SKM-1 treated with dmso at 0.1 percent for 144 hours (cell line): Measurements from ENCODE around the gene DHX34.
A peak's percentile ranks its signal among the peaks of the same experiment; 100 is the strongest.
"Not testable (repeated sequence)": the region's sequence is repeated elsewhere in the genome, so short reads cannot be mapped to it uniquely, and the experiment has no call there.

ENCODE experiments used
- DNase-seq: peaks from one replicate; lab custom pipeline; 2025; ENCODE audit not compliant: unreplicated experiment; lab: John Stamatoyannopoulos, UW

The DHX34 gene

GRCh38 chr19:47365455-47365854, 16.3 kb downstream of the DHX34 start:
- not testable (repeated sequence) for DNase-seq

- peak; percentile 44 for DNase-seq
Measured at GRCh38 chr19:47370045-47370611, 21.0 kb downstream of the DHX34 start.

- no peak for DNase-seq
Measured at GRCh38 chr19:47371261-47371660, 22.1 kb downstream of the DHX34 start.

GRCh38 chr19:47372603-47373002, 23.5 kb downstream of the DHX34 start:
- no peak for DNase-seq

GRCh38 chr19:47373246-47374240, 24.4 kb downstream of the DHX34 start:
- no peak for DNase-seq

GRCh38 chr19:47374876-47375693, 26.0 kb downstream of the DHX34 start:
- DNase-seq, result no peak

- no peak for DNase-seq
Measured at GRCh38 chr19:47375694-47376588, 26.8 kb downstream of the DHX34 start.

- no peak for DNase-seq
Measured at GRCh38 chr19:47376589-47377144, 27.6 kb downstream of the DHX34 start.

- DNase-seq, result no peak
Measured at GRCh38 chr19:47377208-47377701, 28.1 kb downstream of the DHX34 start.

- no peak for DNase-seq
Measured at GRCh38 chr19:47377801-47378200, 28.7 kb downstream of the DHX34 start.

- DNase-seq, result no peak
Measured at GRCh38 chr19:47378246-47378645, 29.1 kb downstream of the DHX34 start.

GRCh38 chr19:47379381-47379938, 30.3 kb downstream of the DHX34 start:
- no peak for DNase-seq

- no peak for DNase-seq
Measured at GRCh38 chr19:47380559-47380958, 31.4 kb downstream of the DHX34 start.

- no peak for DNase-seq
Measured at GRCh38 chr19:47381121-47381520, 32.0 kb downstream of the DHX34 start.

- DNase-seq, result peak; percentile 18
Measured at GRCh38 chr19:47381653-47382279, 32.7 kb downstream of the DHX34 start.

GRCh38 chr19:47383890-47384289, 34.8 kb downstream of the DHX34 start:
- DNase-seq, result not testable (repeated sequence)

- not testable (repeated sequence) for DNase-seq
Measured at GRCh38 chr19:47384533-47384932, 35.4 kb downstream of the DHX34 start.

GRCh38 chr19:47386582-47386981, 37.5 kb downstream of the DHX34 start:
- DNase-seq, result not testable (repeated sequence)

GRCh38 chr19:47387623-47388022, 38.5 kb downstream of the DHX34 start:
- not testable (repeated sequence) for DNase-seq
